Activated T-cell treated with anti-CD3 and anti-CD28 coated beads for 4 hours (primary cell): Measurements from ENCODE around the gene WNT2.

Source experiments
- DNase-seq: peaks from one replicate; pipeline ENCODE4 v3.0.0-alpha.2; 2020

WNT2 gene

DNA sequence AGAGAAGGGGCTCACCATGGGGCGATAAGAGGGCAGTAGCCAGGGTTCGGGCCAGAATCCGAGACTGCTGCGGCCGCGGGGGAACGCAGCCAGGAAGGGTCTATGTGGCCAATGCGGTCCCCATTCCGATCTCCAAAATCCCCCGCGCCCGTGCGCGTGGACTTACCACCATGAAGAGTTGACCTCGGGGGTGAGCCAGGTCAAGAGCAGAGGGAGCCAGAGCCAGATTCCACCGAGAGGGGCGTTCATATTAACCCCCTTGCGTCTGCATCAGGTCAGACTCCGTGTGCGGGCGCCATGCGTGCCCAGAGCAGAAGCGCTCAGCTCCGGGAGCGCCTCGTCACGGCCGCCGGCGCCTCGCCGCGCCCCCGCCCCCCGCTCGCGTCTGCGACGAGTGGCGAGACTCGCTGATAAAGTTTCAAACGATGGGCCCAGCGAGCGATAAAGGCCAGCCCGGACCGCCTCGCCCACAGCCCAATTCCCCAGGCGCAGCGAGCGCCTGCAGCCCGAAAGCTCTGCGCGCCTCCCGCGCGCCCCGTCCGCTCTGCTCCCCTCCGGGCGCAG lies at the start of gene WNT2:
Gene WNT2, minus strand, starts transcription at position 318 of the 564 bp plus-strand sequence. Its CDS starts 69 bp downstream, at position 249.
- no peak for DNase-seq

DNA sequence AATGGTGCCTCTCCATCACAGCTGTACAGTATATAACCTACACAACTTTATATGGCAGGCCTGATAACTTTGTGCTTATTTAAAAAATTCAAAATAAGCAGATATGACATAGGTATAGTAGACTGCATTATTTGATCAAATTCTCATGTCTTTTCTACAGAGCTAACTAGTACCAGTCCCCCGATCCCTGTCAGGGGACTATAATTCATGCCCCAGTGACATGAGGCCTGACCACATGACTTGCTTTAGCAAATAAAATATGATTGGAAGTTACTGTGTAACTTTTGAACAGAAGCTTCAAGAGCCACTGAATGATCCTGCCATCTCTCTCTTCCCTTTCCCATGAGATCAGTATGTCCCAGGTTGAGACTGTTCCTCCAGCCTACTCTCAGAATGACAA lies 49.2 kb upstream of the WNT2 start:
- DNase-seq: no peak

DNA sequence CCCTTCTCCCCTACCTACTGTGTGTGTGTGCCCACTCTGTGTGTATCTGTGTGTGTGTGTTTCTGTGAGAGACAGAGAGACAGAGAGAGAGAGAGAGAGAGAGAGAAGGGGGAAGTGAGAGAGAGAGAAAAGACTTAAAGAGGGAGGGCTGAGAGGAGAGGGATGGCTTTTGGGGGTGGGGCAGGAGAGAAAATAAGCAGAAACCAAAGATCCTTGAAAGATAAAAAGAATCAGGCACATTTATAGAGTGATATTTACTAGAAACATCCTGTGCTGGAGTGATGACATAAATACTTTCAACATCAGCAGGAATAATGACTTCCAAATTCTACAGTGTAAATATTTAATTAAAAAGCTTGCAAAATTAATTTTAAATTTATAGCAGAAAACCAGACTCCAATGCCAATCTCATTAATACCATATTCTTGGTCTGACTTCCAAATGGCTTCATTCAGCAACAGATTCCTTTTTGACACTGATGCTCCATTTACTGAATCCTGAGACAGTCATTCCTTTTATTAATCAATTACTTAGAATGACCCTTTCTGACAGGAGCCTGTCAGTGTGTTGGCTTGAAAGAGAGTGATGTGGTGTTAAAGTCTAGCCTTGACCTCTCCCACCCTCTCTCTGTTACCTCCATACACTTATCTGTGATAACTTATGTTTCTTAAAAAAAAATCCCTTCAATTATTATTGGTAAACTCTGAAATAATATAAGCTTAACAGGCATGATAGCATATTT lies 41.7 kb upstream of the WNT2 start:
- DNase-seq: no peak

DNA sequence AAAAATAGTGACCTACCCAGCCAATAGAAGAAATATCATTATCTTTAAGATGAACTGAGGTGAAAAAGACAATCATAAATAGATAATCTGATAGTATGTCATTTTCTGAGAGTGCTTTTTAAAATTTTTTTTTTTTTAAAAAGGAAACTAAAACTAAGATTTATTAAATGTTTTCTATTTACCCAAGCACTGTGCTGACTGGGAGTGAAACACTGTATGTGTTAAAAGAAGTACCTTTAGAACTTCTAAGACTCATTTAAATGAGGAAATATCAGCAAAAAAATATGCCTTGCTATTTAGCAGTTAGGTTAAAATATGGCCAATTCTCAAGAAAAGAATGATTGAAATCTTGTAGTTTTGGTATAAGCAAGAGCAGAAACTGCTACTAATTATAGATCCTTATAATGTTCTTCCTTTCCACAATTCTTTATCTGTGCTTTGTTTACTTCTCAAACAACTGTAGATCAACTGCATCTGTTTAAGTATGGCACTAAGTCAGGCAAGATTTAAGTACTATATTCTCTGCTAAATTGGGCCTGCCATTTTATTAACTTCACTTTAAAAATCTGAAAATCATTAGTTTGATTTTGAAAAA lies 39.5 kb upstream of the WNT2 start:
- no peak for DNase-seq

DNA sequence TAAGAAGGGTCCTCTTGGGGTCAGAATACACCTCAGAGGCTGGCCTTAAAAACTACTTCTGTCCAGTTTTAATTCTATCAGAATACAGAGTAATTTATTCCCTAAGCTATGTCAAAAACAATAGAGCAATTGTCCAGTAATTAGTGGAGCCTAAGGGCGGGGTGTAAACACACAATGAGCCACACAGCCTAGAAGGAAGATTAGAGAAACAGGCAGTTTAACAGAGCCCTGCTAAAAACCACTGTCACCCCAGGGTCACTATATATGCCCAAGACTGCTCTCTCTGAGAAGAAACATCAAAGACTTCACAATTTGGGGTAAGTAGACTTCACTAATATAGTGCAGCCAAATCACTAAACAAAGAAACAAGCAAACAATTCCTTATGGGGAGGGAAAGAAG lies 27.2 kb upstream of the WNT2 start:
- DNase-seq: no peak

DNA sequence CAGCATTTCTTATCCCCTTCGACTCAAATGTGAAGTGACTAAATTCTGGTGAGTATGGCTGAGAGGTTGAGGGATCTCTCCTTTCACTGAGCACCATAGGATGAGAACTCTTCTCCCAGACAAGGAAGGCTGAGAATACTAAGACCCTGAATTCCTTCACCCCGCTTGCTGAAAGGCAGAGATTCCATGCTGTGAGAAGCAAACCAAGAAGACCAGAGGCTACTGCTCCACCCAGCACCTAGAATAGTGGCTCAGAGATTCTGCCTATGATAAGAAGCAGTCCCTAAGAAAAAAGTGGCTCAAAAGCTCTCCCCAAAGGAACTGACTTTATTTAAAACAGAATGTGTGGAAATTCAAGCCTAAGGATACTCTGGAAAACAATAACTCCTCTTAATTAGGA lies 26.7 kb upstream of the WNT2 start:
- DNase-seq: no peak

DNA sequence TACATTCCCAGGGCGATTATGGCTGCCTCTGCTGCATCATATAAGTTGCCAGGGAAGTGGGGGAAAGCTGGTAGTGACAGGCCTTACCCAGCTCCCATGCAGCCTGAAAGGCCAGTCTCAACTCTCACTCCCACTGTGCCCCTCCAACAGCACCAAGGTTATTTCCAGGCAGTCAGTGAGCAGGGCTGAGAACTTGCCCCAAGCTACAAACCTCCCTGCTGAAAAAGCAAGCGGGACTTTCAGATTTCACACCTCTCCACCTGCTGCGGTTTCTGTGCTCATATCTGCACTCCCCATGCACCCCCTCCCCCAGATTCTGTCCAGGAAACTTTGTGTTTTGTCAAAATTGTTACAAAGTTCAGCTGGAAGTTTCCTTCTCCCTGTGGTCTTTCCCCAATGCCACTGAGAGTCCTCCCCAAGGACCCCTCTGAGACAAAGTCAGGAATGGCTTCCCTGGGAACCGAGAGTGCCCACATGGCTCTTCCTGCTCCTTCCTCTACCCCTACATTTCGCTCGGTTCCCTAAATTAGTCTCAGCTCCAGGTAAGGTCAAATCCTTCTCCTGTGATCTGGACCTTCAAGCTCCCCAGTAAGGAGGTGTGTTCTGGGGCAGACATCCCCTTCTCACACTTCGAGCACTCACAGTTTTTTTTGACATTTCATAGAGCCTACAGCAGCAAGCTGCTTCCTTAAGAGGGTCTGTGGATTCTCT lies 25.3 kb upstream of the WNT2 start:
- DNase-seq: no peak

DNA sequence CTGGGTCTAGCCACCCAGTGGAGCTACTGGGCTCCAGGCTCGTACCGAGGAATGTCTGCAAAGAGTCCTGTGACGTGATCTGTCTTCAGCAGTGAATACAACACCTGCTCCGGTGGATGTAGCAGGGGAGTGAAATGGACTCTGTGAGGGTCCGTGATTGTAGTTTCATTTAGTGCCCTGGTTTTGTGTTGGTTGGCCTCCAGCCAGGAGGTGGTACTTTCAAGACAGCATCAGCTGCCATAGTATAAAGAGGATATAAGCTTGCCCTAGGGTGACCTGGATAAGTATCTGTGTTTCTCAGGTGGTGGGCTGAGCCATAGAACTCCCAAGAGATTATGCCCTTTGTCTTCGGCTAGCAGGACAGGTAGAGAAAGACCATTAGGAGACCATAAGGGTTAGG lies 24.6 kb upstream of the WNT2 start:
- DNase-seq: no peak

DNA sequence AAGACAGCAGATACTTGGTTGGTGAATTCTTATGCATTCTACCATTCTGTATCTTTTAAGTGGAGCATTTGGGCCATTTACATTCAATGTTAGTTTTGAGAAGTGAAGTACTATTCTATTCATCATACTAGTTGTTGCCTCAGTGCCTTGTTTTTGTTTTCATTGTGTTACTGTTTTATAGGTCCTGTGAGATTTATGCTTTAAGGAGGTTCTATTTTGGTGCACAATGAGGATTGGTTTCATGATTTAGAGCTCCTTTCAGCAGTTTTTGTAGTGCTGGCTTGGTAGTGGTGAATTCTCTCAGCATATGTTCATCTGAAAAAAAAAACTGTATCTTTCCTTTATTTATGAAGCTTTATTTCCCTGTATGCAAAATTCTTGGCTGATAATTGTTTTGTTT lies 23.3 kb upstream of the WNT2 start:
- DNase-seq: no peak

DNA sequence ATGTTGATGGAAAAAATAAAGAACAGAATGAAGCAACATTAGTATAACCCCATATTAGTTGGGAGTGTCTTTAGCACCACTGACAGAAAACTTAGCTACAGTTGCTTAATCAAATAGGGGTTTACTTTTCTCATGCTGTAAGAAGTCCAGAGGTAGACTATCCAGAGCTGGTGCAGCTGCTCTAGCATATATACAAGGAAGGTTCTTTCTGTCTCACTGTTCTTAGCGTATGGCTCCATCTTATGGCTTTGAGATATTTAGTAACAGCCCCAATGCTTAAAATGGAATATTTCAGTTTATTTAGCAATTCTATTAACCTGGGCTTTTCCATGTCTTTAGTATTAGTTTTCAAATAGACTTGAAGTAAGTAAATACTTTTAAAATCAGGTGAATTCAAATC lies 15.2 kb upstream of the WNT2 start:
- DNase-seq: no peak

DNA sequence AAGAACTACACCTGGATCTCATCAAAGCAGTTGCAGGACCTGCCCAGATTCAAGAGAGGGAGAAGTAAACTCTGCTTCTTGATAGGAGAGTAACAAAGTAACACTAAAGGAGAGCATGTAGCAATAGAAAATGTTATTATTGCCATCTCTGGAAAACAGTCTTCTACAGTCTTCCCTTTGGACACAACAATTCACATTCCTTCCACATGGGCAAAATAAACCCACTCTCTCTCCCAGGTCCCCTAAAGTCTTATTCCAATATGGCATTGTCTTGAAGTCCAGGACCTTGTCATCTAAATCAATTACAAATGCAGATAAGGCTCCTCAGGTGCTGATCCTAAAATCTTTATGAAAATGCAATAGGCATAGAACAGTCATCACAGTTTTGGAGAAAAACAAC lies 10.3 kb upstream of the WNT2 start:
- no peak for DNase-seq

DNA sequence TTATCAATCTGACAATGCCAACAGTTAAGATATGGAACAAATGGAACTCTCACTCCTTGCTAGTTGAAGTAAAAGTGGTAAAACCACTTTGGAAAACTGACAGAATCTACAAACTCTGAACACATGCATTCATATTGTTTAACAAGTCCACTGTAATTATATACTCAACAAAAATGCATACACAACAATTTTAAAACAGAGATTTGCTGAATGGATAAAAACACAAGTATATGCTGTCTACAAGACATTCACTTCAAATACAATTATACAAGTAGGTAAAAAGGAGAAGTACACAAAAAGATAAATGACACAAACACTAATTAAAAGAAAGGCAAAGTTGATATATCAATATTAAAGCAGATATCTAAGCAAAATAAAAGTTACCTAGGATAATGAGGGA lies 9.2 kb upstream of the WNT2 start:
- DNase-seq: no peak

DNA sequence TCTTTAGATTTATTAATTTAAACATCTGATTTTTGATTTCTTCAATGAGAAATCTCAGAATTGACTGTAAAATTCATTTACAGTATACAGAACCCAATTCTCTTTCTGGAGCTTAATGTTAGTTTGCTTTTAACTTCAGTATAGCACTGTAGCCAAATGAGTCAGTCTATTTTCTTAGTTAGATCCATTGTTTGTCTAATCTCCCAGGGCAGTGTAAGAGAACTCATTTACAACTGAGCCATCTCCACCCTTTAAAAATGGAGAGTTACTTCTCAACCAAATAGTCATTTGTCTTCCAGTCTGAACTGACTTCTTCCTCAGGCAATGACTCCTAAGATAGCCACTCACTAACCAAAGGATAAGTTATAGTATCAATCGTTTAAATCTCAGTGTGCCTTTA lies 3.0 kb upstream of the WNT2 start:
- DNase-seq: no peak

DNA sequence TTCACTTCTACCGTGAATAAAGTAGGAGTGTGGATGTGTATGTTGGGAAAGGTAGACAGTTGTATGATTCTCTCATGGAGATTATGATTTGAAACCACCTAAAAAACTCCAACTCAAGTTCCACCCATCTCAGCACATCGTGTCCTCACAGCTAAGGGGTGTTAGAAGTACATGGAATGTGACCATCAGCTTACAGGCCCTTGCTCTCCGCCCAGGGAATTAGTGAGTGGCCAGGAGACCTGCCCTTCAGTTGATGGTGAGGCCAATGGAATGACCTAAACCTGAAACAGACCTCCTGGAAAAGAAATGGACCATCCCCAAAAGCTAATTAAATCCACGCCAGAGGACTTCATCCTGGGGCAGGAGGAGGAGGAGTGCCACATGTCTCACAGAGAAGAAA lies 2.1 kb upstream of the WNT2 start:
- no peak for DNase-seq

DNA sequence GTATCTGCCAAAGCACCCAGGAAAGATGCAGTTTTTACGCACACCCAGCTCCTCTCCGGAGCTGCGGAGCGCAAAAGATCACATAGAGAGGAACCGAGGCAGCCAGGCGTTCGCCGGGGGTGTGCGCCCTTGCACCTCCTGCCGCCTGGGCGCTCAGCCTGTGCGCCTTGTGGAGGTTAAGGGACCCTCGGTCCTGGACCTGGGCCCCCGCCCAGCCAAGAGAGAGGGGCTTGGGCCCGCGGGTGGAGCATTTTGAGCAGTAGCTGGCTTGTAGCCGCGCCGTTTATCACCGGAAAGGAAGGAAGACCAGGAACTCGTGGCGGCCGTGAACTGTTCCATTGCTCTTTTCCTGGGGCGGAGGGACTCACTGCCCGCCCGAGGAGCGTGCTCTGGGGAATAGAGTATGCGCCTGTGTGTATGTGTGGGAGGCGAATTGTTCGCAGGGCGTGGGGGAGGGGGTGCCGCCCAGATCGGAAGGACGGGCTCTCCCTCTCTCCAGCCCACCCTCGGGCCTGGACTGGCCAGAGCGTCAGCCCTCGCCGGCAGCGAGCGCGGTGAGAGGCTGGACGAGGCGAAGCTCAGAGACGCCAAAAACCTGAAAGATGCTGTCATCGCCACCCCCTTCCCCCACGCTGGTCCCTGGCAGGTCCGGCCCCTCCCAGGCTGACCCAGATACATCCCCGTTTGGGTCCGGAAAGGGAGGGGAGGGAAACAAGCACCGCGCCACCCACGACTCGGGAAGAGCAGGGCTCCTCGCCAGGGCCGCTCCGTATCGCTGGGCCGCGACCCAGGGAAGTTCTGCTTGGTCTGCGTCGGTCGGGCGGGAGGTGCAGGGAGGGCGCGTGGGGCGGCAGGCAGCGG lies 1.2 kb upstream of the WNT2 start:
- no peak for DNase-seq

DNA sequence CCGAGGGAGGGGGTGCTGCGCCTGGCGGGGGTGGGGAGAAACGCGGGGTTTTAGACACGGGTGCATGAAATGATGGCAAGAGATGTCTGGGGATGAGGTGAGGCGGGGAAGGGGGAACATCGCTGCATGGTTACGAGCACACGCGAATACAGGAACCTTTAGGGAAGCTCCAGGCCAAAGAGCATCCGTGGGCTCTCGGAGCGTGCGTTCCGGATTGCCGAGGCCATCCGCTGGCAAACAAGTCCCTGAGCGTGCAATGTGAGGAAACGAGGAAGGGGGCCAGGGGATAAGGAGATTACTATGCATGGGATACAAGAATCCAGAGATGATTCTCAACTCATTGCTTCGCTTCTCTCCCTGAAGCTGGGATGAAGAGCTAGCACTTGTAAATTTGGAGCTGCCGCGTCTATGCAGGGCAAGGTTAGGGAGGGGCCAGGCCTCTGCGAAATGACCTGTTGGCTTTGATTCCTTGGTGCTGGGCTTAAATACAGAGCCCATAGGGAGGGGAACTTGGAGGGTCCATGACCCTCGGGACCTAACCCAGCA lies 520 bp upstream of the WNT2 start:
- DNase-seq: no peak

DNA sequence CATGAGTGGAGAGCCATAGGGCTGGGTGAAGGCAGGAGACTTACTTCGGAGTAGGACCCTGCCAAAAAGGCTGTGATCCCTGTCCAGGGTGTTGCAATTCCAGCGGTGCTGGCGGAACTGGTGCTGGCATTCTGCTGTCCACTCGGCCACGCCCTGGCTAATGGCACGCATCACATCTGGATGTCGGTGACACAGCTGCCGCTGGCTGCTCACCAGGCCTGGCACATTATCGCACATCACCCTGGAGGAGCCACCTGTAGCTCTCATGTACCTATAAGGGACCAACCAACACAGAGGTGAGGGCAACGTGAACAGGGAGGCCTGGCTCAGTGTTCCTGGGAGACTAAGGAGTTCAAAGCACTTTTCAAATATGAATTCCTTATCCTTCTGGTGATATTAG lies 2.3 kb downstream of the WNT2 start:
- no peak for DNase-seq

DNA sequence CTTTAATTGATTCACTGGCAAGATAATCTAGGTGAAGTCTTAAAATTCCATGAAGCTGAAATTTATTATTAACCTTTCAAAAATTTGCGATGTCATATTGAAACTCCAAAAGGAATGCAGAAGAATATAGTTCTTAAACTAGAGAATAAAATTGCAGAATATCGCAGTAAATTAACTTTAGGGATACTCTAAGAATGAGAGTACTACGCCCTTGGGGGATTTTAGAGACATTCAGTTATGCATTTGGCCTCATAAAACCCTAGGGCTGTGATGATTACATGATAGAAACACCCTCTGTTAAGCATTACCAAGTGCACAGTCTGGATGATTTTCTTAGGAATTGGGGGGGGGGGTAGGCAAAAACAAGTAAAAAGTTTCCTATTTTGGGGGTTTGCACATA lies 3.7 kb downstream of the WNT2 start:
- DNase-seq: no peak

DNA sequence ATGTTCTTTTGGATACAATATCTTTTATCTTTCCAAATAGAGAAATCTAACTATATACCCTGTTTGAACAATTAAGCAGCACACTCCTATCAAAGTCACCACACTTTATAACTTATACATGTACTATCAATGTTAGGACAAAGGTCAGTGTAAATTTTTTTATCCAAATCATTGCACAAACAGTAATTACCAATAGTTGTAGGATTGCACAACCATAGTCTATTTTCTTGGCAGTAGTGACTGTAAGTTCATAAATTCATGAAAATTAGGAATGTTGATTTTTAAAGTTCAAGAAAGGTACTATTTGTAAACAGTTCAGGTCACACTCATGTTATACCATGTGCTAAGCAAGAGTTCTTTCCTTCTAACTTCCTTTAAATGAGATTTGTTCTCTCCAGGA lies 9.3 kb downstream of the WNT2 start:
- DNase-seq: no peak

DNA sequence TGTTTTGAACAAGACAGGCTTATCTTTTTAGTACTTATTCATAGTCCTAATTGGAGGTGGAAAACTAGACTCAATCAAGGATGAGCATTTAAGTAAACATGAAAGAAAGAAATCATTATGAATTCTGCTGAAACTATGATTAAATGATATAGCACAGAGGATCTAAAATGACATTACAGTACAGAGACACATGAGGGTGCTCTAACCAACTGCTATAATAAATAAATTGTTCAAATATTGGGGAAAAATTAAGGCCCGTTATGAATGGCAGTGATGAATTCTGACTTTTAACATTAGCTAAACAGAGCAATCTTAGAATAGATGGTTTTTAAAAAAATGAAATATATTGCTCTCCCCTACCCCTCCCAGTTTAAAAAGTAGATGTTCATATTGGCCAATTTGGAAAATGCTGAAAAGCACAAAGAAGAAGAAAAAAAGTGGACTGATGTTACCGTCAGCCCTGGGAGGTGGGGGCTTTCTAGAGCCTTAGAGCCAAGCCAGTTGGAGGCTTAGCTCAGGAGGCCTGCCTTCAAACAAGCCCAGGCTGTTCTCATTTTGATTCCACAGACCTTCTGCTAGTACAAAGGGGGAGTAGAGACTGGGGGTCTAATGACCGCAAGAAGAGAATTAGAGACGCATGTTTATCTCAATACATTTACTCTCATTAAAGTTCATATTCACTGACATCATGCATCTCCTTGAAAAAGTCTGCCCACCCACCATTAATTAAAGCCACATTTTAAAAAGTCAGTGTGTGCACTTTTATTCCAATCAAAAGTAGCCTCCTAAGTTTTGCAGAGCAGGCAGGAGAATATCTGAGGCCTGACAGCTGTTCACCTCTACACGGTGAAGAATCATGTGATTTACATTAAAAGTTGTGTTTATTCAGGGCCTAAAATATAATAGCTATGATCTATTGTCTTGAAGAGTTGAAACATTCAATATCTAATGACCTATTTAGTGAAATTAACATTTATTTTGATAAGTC lies 10.0 kb downstream of the WNT2 start:
- DNase-seq: no peak

DNA sequence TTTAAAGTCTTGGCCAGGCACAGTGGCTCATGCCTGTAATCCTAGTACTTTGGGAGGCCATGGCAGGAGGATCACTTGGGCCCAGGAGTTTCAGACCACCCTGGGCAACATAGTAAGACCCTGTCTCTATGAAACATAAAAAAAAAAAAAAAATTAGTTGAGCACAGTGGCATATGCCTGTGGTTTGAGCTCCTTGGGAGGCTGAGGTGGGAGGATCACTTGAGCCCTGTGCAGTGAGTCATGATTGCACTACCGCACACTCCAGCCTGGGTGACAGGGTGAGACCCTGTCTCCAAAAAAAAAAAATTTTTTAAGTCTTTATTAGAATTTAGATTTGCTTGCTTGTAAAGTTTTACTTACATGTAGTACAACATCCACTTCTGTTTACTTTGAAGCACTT lies 14.0 kb downstream of the WNT2 start:
- no peak for DNase-seq

DNA sequence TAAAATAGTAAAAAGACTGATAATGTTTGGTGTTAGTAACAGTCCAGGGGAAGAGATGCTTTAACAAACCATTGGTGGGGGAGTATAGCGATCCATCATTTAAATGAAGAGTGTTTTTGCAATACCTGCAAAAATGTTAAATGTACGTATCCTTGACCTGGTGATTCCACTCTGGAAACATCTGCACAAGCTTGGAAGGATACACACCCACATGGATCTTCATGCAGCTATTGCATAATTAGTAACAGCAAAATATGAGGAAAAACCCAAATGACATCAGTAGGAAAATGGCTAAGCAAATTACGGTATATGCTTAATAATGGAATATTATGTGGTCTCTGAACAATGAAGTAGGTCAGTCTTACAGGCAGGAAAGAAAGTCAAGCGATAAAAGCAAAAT lies 20.5 kb downstream of the WNT2 start:
- no peak for DNase-seq
